Measurements from ENCODE around the gene ACOT8.

GRCh38 chr20:45827712-45828111 is 29.5 kb downstream of the ACOT8 start:
- TF ChIP-seq, protein P1, sequence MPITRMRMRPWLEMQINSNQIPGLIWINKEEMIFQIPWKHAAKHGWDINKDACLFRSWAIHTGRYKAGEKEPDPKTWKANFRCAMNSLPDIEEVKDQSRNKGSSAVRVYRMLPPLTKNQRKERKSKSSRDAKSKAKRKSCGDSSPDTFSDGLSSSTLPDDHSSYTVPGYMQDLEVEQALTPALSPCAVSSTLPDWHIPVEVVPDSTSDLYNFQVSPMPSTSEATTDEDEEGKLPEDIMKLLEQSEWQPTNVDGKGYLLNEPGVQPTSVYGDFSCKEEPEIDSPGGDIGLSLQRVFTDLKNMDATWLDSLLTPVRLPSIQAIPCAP (CRISPR knock-in tag; IDR thresholded peaks at IDR 0.05), result no peak
- TF ChIP-seq GTF2I (CRISPR knock-in tag; conservative IDR thresholded peaks at IDR 0.05), result no peak
